ENCODE measurements around the gene SECISBP2.

SECISBP2 gene

GRCh38 chr9:89407070-89407469 lies 88.8 kb downstream of the SECISBP2 start:
- no peak for DNase-seq

- no peak for DNase-seq
Measured at GRCh38 chr9:89408628-89409101, 90.4 kb downstream of the SECISBP2 start.

All from right kidney (tissue), 1 donor.